Nephron (organoid): ENCODE data around the gene WDR27.

Experiments used
- H3K27ac Mint-ChIP-seq, 3 experiments: 2 replicates each; pipeline ENCODE4 v1.8.0; 2020; ENCODE audit warnings: mixed read lengths in 3 of 3, mild to moderate bottlenecking in 2 of 3, moderate library complexity in 1 of 3
- H3K27me3 Mint-ChIP-seq: 2 replicates; pipeline ENCODE4 v1.8.0; 2021; ENCODE audit warnings: low read depth, mild to moderate bottlenecking, moderate library complexity, mixed read lengths
- H3K36me3 Mint-ChIP-seq: 2 replicates; pipeline ENCODE4 v1.8.0; 2020; ENCODE audit warnings: low read depth, mixed read lengths
- H3K4me1 Mint-ChIP-seq: 2 replicates; pipeline ENCODE4 v1.8.0; 2020; ENCODE audit warnings: mixed read lengths
- H3K4me3 Mint-ChIP-seq, 3 experiments: 2 replicates each; pipeline ENCODE4 v1.8.0; 2020; ENCODE audit warnings: mild to moderate bottlenecking in 3 of 3, mixed read lengths in 3 of 3, moderate library complexity in 2 of 3
- H3K9me3 Mint-ChIP-seq: 2 replicates; pipeline ENCODE4 v1.8.0; 2020; ENCODE audit warnings: mixed read lengths
- TF ChIP-seq, protein P1 (sequence below), 3 experiments: fragments of 200-600 bp; sonication (generic); IDR thresholded peaks; one replicate each; pipeline ENCODE4 v1.5.0; 2021; ENCODE audit warnings: antibody characterized with exemption in 3 of 3; ENCODE audit not compliant: unreplicated experiment in 3 of 3

WDR27 gene

DNA sequence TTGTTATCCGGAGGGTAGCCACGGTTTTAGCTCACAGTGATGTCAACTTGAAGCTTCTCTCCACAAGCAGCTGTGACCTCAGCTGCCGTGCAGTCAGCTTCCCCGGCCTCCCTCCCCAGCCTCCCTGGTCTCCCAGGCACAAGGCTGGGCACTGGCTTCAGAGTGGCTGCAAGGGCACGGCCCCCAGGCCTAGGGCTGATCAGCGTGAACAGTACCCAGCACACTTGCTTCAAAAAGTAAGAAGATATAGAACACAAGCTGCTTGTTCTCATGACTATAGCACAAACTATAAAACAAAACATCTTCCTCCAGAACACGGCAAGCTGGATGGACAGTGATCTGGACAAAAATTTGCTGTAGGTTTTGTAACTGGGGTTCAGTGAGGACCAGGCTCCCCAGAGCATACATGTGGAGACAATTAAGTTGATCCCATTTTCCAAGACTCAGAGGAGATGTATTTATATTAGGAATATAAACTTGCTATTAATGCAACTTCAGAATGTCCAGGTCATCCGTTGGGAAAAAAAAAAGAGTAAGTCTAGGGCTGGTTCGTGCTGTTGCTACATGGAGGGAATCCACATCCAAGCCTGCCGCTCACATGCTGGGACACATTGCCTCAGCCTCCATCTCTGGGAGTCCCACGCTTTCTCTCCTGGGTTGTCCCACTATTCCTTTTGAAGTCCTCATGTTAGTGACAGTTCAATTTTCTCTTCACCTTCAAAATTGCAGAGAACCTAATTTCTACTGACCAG lies 248.8 kb downstream of the WDR27 start:
- peaks cover 23% of the 10 kb centered on the region for H3K4me1 Mint-ChIP-seq
- TF ChIP-seq, protein P1, sequence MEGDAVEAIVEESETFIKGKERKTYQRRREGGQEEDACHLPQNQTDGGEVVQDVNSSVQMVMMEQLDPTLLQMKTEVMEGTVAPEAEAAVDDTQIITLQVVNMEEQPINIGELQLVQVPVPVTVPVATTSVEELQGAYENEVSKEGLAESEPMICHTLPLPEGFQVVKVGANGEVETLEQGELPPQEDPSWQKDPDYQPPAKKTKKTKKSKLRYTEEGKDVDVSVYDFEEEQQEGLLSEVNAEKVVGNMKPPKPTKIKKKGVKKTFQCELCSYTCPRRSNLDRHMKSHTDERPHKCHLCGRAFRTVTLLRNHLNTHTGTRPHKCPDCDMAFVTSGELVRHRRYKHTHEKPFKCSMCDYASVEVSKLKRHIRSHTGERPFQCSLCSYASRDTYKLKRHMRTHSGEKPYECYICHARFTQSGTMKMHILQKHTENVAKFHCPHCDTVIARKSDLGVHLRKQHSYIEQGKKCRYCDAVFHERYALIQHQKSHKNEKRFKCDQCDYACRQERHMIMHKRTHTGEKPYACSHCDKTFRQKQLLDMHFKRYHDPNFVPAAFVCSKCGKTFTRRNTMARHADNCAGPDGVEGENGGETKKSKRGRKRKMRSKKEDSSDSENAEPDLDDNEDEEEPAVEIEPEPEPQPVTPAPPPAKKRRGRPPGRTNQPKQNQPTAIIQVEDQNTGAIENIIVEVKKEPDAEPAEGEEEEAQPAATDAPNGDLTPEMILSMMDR (IDR thresholded peaks at IDR 0.05; ENCODE audit: unreplicated experiment in 3 of 3) = no peak
- peak overlapping the region; percentile 24 to 99 (median 63) for H3K27ac Mint-ChIP-seq
- H3K4me3 Mint-ChIP-seq = peak overlapping the region in 1 of 3 experiments; percentile 13
- no peaks in the 10 kb centered on the region for H3K9me3 Mint-ChIP-seq
- H3K27me3 Mint-ChIP-seq = no peaks in the 10 kb centered on the region
- H3K36me3 Mint-ChIP-seq = peaks cover 3% of the 10 kb centered on the region

DNA sequence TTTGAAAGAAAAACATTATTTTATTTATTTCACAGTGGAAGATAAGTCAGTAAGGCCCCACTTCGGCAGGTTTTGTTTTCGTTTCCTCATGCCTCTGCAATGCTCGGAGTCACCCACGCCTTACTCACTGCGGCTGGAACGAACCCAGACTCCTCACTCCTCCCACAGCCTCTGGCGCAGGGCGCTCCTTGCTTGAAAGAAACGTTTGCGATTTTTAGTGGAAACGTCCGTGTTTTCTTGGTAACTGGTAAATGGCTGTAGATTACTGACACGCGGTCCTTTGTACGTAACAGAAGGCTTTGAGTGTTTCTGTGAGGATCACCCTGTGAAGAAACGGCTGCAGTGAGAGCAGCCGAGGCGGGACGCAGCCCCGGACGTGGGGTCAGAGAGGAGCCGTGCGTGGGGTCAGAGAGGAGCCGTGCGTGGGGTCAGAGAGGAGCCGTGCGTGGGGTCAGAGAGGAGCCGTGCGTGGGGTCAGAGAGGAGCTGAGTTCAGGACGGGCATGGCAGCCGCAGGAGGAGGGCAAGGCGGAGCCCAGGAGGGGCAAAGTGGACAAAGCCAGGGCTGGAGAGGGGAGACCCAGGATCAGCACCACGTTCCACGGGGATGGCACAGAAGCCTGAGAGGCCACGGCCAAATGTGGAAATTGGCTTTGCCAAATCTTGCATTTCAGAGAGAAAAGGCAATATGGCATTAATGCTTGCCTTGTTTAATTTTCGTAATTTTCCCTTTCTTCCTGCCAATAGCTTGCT lies 249.5 kb downstream of the WDR27 start:
- peak overlapping the region; percentile 79 to 99 (median 97) for H3K27ac Mint-ChIP-seq
- peaks cover 23% of the 10 kb centered on the region for H3K4me1 Mint-ChIP-seq
- peak overlapping the region; percentile 47 to 72 (median 61) for H3K4me3 Mint-ChIP-seq
- no peaks in the 10 kb centered on the region for H3K9me3 Mint-ChIP-seq
- H3K36me3 Mint-ChIP-seq = peaks cover 3% of the 10 kb centered on the region
- no peaks in the 10 kb centered on the region for H3K27me3 Mint-ChIP-seq
- TF ChIP-seq, protein P1 (IDR thresholded peaks at IDR 0.05; ENCODE audit: unreplicated experiment in 3 of 3) = no peak

GRCh38 chr6:169451065-169451838 lies 250.6 kb downstream of the WDR27 start:
- TF ChIP-seq, protein P1 (IDR thresholded peaks at IDR 0.05; ENCODE audit: unreplicated experiment in 3 of 3) = no peak
- Mint-ChIP-seq H3K9me3 (no peaks in the 10 kb centered on the region), H3K27me3 (no peaks in the 10 kb centered on the region), H3K27ac (peak overlapping the region; percentile 79 to 99 (median 97)), H3K4me3 (peak overlapping the region in 1 of 3 experiments; percentile 1), H3K36me3 (no peaks in the 10 kb centered on the region), H3K4me1 (peaks cover 23% of the 10 kb centered on the region)

DNA sequence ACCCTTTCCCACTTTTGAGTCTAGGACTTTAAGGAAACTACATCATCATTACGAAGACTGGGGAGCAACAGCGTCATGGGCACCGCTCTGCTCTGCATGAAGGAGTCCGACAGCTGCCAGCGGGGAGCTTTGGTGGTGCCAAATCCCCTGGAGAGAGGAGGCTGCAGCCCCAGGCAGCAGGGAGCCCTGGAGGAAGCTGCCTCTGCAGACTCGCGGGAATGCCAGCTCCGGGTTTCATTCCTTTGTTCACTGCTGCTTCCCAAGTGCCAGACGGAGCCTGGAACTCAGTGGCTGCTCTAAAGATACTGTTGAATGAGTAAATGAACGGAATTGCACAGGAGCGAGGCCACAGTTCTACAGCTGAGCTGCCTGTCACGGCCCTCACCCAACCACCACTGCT lies 251.7 kb downstream of the WDR27 start:
- H3K27me3 Mint-ChIP-seq = no peaks in the 10 kb centered on the region
- TF ChIP-seq, protein P1 (IDR thresholded peaks at IDR 0.05; ENCODE audit: unreplicated experiment in 3 of 3) = no peak
- no peaks in the 10 kb centered on the region for H3K9me3 Mint-ChIP-seq
- no peak overlapping the region for H3K27ac Mint-ChIP-seq
- H3K4me1 Mint-ChIP-seq = peaks cover 23% of the 10 kb centered on the region
- no peaks in the 10 kb centered on the region for H3K36me3 Mint-ChIP-seq
- H3K4me3 Mint-ChIP-seq = no peak overlapping the region

GRCh38 chr6:169449221-169449620 lies 252.6 kb downstream of the WDR27 start:
- no peaks in the 10 kb centered on the region for H3K27me3 Mint-ChIP-seq
- H3K9me3 Mint-ChIP-seq = no peaks in the 10 kb centered on the region
- peak overlapping the region in 2 of 3 experiments; percentile 26 to 54 for H3K27ac Mint-ChIP-seq
- peaks cover 23% of the 10 kb centered on the region for H3K4me1 Mint-ChIP-seq
- no peaks in the 10 kb centered on the region for H3K36me3 Mint-ChIP-seq
- H3K4me3 Mint-ChIP-seq = no peak overlapping the region
- TF ChIP-seq, protein P1 (IDR thresholded peaks at IDR 0.05; ENCODE audit: unreplicated experiment in 3 of 3) = no peak
